GM12878 (cell line): ENCODE measurements around the gene IGLL5.
A peak's percentile ranks its signal among the peaks of the same experiment; 100 is the strongest.

Source experiments
- BMI1 ChIP-seq: fragments of 450-650 bp; IDR thresholded peaks from 2 replicates; pipeline ENCODE4 v1.6.1; 2016; ENCODE audit warnings: mild to moderate bottlenecking, moderate library complexity, borderline replicate concordance
- CTCF ChIP-seq, 3 experiments: IDR thresholded peaks in 2 of 3; conservative IDR thresholded peaks in 1 of 3; 2 replicates each; pipeline ENCODE4 v1.5.1; 2011; ENCODE audit warnings: low read depth in 3 of 3, low read length in 3 of 3, mild to moderate bottlenecking in 3 of 3, control low read depth in 2 of 3, moderate library complexity in 2 of 3, inconsistent platforms in 1 of 3, mixed read lengths in 1 of 3; ENCODE audit not compliant: control insufficient read depth in 2 of 3, insufficient read depth in 1 of 3; ENCODE audit errors: extremely low read depth in 1 of 3
- EZH2 ChIP-seq: IDR thresholded peaks from 2 replicates; pipeline ENCODE4 v1.6.1; 2012; ENCODE audit warnings: low read depth, mild to moderate bottlenecking, control low read depth, inconsistent platforms, low read length, borderline replicate concordance; ENCODE audit not compliant: control insufficient read depth
- MTA3 ChIP-seq: IDR thresholded peaks from 2 replicates; pipeline ENCODE4 v1.6.1; 2012; ENCODE audit warnings: low read length, inconsistent platforms, borderline replicate concordance
- POLR2A ChIP-seq: IDR thresholded peaks from 2 replicates; pipeline ENCODE4 v1.6.1; 2011; ENCODE audit warnings: low read depth, mild to moderate bottlenecking, low read length
- RAD21 ChIP-seq: IDR thresholded peaks from 2 replicates; pipeline ENCODE4 v1.6.1; 2011; ENCODE audit warnings: mild to moderate bottlenecking, low read depth, low read length, moderate library complexity; ENCODE audit not compliant: insufficient read depth
- SMARCA5 ChIP-seq: fragments of 450-650 bp; IDR thresholded peaks from 2 replicates; pipeline ENCODE4 v1.6.1; 2017; ENCODE audit warnings: mild to moderate bottlenecking
- SPI1 ChIP-seq: IDR thresholded peaks from 2 replicates; pipeline ENCODE4 v1.6.1; 2011; ENCODE audit warnings: low read depth, mild to moderate bottlenecking, low read length, moderate library complexity, borderline replicate concordance; ENCODE audit not compliant: insufficient read depth
- ZNF274 ChIP-seq: IDR thresholded peaks from one replicate; pipeline ENCODE4 v1.8.0; 2011; ENCODE audit not compliant: insufficient read length, insufficient read depth
- ZSCAN29 ChIP-seq: fragments of 450-650 bp; IDR thresholded peaks from 2 replicates; pipeline ENCODE4 v1.6.1; 2017; ENCODE audit warnings: mild to moderate bottlenecking, moderate library complexity
- TF ChIP-seq, protein P1 (sequence below): IDR thresholded peaks from 2 replicates; pipeline ENCODE4 v1.6.1; 2011; ENCODE audit warnings: low read depth, low read length, improper control_type of control experiment, borderline replicate concordance
- TF ChIP-seq, protein P2 (sequence below): IDR thresholded peaks from 2 replicates; pipeline ENCODE4 v1.6.1; 2012; ENCODE audit warnings: improper control_type of control experiment, low read depth, low read length; ENCODE audit not compliant: insufficient replicate concordance

GRCh38 chr22:22935056-22935545 is 47.5 kb downstream of the IGLL5 start:
- TF ChIP-seq EZH2, result no peak
- peak; percentile 68; the same call in 1 of the 2 replicates for TF ChIP-seq SMARCA5
- TF ChIP-seq, protein P1, sequence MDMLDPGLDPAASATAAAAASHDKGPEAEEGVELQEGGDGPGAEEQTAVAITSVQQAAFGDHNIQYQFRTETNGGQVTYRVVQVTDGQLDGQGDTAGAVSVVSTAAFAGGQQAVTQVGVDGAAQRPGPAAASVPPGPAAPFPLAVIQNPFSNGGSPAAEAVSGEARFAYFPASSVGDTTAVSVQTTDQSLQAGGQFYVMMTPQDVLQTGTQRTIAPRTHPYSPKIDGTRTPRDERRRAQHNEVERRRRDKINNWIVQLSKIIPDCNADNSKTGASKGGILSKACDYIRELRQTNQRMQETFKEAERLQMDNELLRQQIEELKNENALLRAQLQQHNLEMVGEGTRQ, result no peak
- TF ChIP-seq, protein P2, sequence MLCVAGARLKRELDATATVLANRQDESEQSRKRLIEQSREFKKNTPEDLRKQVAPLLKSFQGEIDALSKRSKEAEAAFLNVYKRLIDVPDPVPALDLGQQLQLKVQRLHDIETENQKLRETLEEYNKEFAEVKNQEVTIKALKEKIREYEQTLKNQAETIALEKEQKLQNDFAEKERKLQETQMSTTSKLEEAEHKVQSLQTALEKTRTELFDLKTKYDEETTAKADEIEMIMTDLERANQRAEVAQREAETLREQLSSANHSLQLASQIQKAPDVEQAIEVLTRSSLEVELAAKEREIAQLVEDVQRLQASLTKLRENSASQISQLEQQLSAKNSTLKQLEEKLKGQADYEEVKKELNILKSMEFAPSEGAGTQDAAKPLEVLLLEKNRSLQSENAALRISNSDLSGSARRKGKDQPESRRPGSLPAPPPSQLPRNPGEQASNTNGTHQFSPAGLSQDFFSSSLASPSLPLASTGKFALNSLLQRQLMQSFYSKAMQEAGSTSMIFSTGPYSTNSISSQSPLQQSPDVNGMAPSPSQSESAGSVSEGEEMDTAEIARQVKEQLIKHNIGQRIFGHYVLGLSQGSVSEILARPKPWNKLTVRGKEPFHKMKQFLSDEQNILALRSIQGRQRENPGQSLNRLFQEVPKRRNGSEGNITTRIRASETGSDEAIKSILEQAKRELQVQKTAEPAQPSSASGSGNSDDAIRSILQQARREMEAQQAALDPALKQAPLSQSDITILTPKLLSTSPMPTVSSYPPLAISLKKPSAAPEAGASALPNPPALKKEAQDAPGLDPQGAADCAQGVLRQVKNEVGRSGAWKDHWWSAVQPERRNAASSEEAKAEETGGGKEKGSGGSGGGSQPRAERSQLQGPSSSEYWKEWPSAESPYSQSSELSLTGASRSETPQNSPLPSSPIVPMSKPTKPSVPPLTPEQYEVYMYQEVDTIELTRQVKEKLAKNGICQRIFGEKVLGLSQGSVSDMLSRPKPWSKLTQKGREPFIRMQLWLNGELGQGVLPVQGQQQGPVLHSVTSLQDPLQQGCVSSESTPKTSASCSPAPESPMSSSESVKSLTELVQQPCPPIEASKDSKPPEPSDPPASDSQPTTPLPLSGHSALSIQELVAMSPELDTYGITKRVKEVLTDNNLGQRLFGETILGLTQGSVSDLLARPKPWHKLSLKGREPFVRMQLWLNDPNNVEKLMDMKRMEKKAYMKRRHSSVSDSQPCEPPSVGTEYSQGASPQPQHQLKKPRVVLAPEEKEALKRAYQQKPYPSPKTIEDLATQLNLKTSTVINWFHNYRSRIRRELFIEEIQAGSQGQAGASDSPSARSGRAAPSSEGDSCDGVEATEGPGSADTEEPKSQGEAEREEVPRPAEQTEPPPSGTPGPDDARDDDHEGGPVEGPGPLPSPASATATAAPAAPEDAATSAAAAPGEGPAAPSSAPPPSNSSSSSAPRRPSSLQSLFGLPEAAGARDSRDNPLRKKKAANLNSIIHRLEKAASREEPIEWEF, result no peak
- no peak for TF ChIP-seq SPI1
- no peak for TF ChIP-seq CTCF (IDR thresholded peaks at IDR 0.05 in 2 of 3, conservative IDR thresholded peaks at IDR 0.05 in 1 of 3; ENCODE audit: control insufficient read depth in 2 of 3, extremely low read depth in 1 of 3, insufficient read depth in 1 of 3, low read depth in 3 of 3, low read length in 3 of 3)
- no peak for TF ChIP-seq ZSCAN29
- TF ChIP-seq MTA3, result no peak
- no peak; the same call in 1 of the 2 replicates for TF ChIP-seq POLR2A
- no peak for TF ChIP-seq BMI1
- no peak for TF ChIP-seq RAD21
- TF ChIP-seq ZNF274, result no peak
